ENCODE results near the gene OOSP1.
"Not testable (repeated sequence)": the region's sequence is repeated elsewhere in the genome, so short reads cannot be mapped to it uniquely, and the experiment has no call there.

Gene OOSP1

GRCh38 chr11:59981106-59981770, 43.0 kb downstream of the OOSP1 start:
- Mint-ChIP-seq H3K27ac (no peak overlapping the region), H3K9me3 (no peaks in the 10 kb centered on the region), H3K27me3 (ENCODE audit: low read depth) (no peaks in the 10 kb centered on the region), H3K4me3 (no peak overlapping the region), H3K36me3 (ENCODE audit: low read depth) (no peaks in the 10 kb centered on the region), H3K4me1 (ENCODE audit: low read depth) (no peaks in the 10 kb centered on the region)

GRCh38 chr11:59982037-59982436, 43.8 kb downstream of the OOSP1 start:
- not testable (repeated sequence) for H3K27me3 Mint-ChIP-seq (ENCODE audit: low read depth); H3K36me3 Mint-ChIP-seq (ENCODE audit: low read depth); H3K4me1 Mint-ChIP-seq (ENCODE audit: low read depth)

GRCh38 chr11:59983212-59983611, 45.0 kb downstream of the OOSP1 start:
- H3K9me3 Mint-ChIP-seq, result no peaks in the 10 kb centered on the region
- no peaks in the 10 kb centered on the region for H3K36me3 Mint-ChIP-seq (ENCODE audit: low read depth)
- H3K4me3 Mint-ChIP-seq, result no peak overlapping the region
- no peak overlapping the region for H3K27ac Mint-ChIP-seq
- H3K27me3 Mint-ChIP-seq (ENCODE audit: low read depth), result no peaks in the 10 kb centered on the region
- no peaks in the 10 kb centered on the region for H3K4me1 Mint-ChIP-seq (ENCODE audit: low read depth)

More at GRCh38 chr11:59982037-59982436, 43.8 kb downstream of the OOSP1 start:
- H3K4me3 Mint-ChIP-seq, H3K27ac Mint-ChIP-seq, H3K9me3 Mint-ChIP-seq: not testable (repeated sequence)

- H3K4me3 Mint-ChIP-seq, result no peak overlapping the region
- H3K9me3 Mint-ChIP-seq, result no peaks in the 10 kb centered on the region
- no peaks in the 10 kb centered on the region for H3K4me1 Mint-ChIP-seq (ENCODE audit: low read depth)
- H3K27ac Mint-ChIP-seq, result no peak overlapping the region
- no peaks in the 10 kb centered on the region for H3K27me3 Mint-ChIP-seq (ENCODE audit: low read depth)
- no peaks in the 10 kb centered on the region for H3K36me3 Mint-ChIP-seq (ENCODE audit: low read depth)
Measured at GRCh38 chr11:59984368-59984767, 46.1 kb downstream of the OOSP1 start.

- Mint-ChIP-seq H3K36me3 (ENCODE audit: low read depth) (no peaks in the 10 kb centered on the region), H3K4me1 (ENCODE audit: low read depth) (no peaks in the 10 kb centered on the region), H3K9me3 (peaks cover 19% of the 10 kb centered on the region), H3K27ac (no peak overlapping the region), H3K4me3 (no peak overlapping the region), H3K27me3 (ENCODE audit: low read depth) (no peaks in the 10 kb centered on the region)
Measured at GRCh38 chr11:59990421-59990820, 52.2 kb downstream of the OOSP1 start.

- no peaks in the 10 kb centered on the region for H3K36me3 Mint-ChIP-seq (ENCODE audit: low read depth)
- H3K4me1 Mint-ChIP-seq (ENCODE audit: low read depth), result no peaks in the 10 kb centered on the region
- no peak overlapping the region for H3K4me3 Mint-ChIP-seq
- H3K27ac Mint-ChIP-seq, result no peak overlapping the region
- H3K9me3 Mint-ChIP-seq, result peaks cover 19% of the 10 kb centered on the region
- no peaks in the 10 kb centered on the region for H3K27me3 Mint-ChIP-seq (ENCODE audit: low read depth)
Measured at GRCh38 chr11:59992425-59992824, 54.2 kb downstream of the OOSP1 start.

- Mint-ChIP-seq H3K4me3 (no peak overlapping the region), H3K4me1 (ENCODE audit: low read depth) (no peaks in the 10 kb centered on the region), H3K27ac (no peak overlapping the region), H3K27me3 (ENCODE audit: low read depth) (no peaks in the 10 kb centered on the region), H3K36me3 (ENCODE audit: low read depth) (no peaks in the 10 kb centered on the region), H3K9me3 (no peaks in the 10 kb centered on the region)
Measured at GRCh38 chr11:59997800-59998199, 59.6 kb downstream of the OOSP1 start.

GRCh38 chr11:59999691-60000090, 61.5 kb downstream of the OOSP1 start:
- no peaks in the 10 kb centered on the region for H3K27me3 Mint-ChIP-seq (ENCODE audit: low read depth)

GRCh38 chr11:60003729-60004128, 65.5 kb downstream of the OOSP1 start:
- Mint-ChIP-seq H3K27me3 (ENCODE audit: low read depth) (no peaks in the 10 kb centered on the region), H3K36me3 (ENCODE audit: low read depth) (no peaks in the 10 kb centered on the region), H3K4me3 (no peak overlapping the region), H3K9me3 (no peaks in the 10 kb centered on the region), H3K4me1 (ENCODE audit: low read depth) (no peaks in the 10 kb centered on the region), H3K27ac (no peak overlapping the region)

More at GRCh38 chr11:59999691-60000090, 61.5 kb downstream of the OOSP1 start:
- Mint-ChIP-seq H3K4me1 (ENCODE audit: low read depth) (no peaks in the 10 kb centered on the region), H3K9me3 (no peaks in the 10 kb centered on the region), H3K4me3 (no peak overlapping the region), H3K27ac (no peak overlapping the region), H3K36me3 (ENCODE audit: low read depth) (no peaks in the 10 kb centered on the region)

GRCh38 chr11:60005360-60005759, 67.1 kb downstream of the OOSP1 start:
- H3K27me3 Mint-ChIP-seq (ENCODE audit: low read depth), result no peaks in the 10 kb centered on the region
- H3K36me3 Mint-ChIP-seq (ENCODE audit: low read depth), result no peaks in the 10 kb centered on the region
- no peak overlapping the region for H3K27ac Mint-ChIP-seq
- no peak overlapping the region for H3K4me3 Mint-ChIP-seq
- no peaks in the 10 kb centered on the region for H3K9me3 Mint-ChIP-seq
- H3K4me1 Mint-ChIP-seq (ENCODE audit: low read depth), result no peaks in the 10 kb centered on the region

Data from T-helper 1 cell treated with Interleukin-12 subunit alpha and Interleukin-12 subunit beta and Interleukin-4 antibody, amounts not matched to agents 30 μg/mL and 1 μg/mL, for 36 hours (primary cell).